ENCODE data around the gene RNU6-7. TPM values are rescaled to one million over a fixed set of nuclear protein-coding genes. Genes with fewer than 3 reads are reported as not detected.

The RNU6-7 gene
- total RNA-seq, 1 experiment from 2014 or later: not detected

GRCh38 chr14:32217301-32217700, 15.5 kb downstream of the RNU6-7 start:
- ChIA-PET POLR2A (ENCODE audit: unreplicated experiment) (no interaction called here), CTCF (no interaction called here)
- Histone ChIP-seq H2AFZ (no peak overlapping the region), H3K9me3 (ENCODE audit: insufficient read depth, low read depth) (no peaks in the 10 kb centered on the region), H3K4me1 (replicated peaks; ENCODE audit: insufficient read depth) (no peaks in the 10 kb centered on the region), H3K79me2 (ENCODE audit: low read depth) (no peaks in the 10 kb centered on the region), H3K27ac (no peak overlapping the region), H3F3A (ENCODE audit: insufficient read depth, low read depth) (no peaks in the 10 kb centered on the region), H4K20me1 (ENCODE audit: insufficient read depth) (no peaks in the 10 kb centered on the region), H3K4me3 (no peak overlapping the region), H3K4me2 (no peak overlapping the region), H3K27me3 (ENCODE audit: insufficient read depth, low read depth) (no peaks in the 10 kb centered on the region), H3K36me3 (ENCODE audit: low read depth) (no peaks in the 10 kb centered on the region), H3K9me2 (ENCODE audit: insufficient read depth) (no peaks in the 10 kb centered on the region)
- DNase-seq: no peak
- TF ChIP-seq CTCF (conservative IDR thresholded peaks at IDR 0.05) (no peak), EZH2 (IDR thresholded peaks at IDR 0.05; ENCODE audit: low read depth) (no peak)
- BruUV-seq (replicated peaks): no TSS peak
- intact Hi-C loops (cut with micrococcal nuclease; ENCODE audit: unreplicated experiment): no loop called here

- no peak overlapping the region for H3K4me3 ChIP-seq
- H3K9me3 ChIP-seq (ENCODE audit: insufficient read depth, low read depth): no peaks in the 10 kb centered on the region
- H3K9me2 ChIP-seq (ENCODE audit: insufficient read depth): no peaks in the 10 kb centered on the region
- H3K79me2 ChIP-seq (ENCODE audit: low read depth): no peaks in the 10 kb centered on the region
- peaks cover 11% of the 10 kb centered on the region; the same call in 1 of the 2 replicates for H3F3A ChIP-seq (ENCODE audit: insufficient read depth, low read depth)
- no peaks in the 10 kb centered on the region for H4K20me1 ChIP-seq (ENCODE audit: insufficient read depth)
- no peak for DNase-seq
- H2AFZ ChIP-seq: no peak overlapping the region
- H3K36me3 ChIP-seq (ENCODE audit: low read depth): no peaks in the 10 kb centered on the region
- ChIA-PET POLR2A (ENCODE audit: unreplicated experiment) (no interaction called here), CTCF (interaction anchor here (0.7 kb wide), 1 partner anchor 766 kb away, joined by 5 read pairs; no protein-coding TSS in a partner anchor)
- H3K4me2 ChIP-seq: no peak overlapping the region
- no TSS peak for BruUV-seq (replicated peaks)
- H3K4me1 ChIP-seq (replicated peaks; ENCODE audit: insufficient read depth): peaks cover 26% of the 10 kb centered on the region
- no peak overlapping the region for H3K27ac ChIP-seq
- intact Hi-C loops (cut with micrococcal nuclease; ENCODE audit: unreplicated experiment): no loop called here
- H3K27me3 ChIP-seq (ENCODE audit: insufficient read depth, low read depth): no peaks in the 10 kb centered on the region
- TF ChIP-seq EZH2 (IDR thresholded peaks at IDR 0.05; ENCODE audit: low read depth) (no peak), CTCF (conservative IDR thresholded peaks at IDR 0.05) (peak; percentile 19; the same call in 1 of the 2 replicates)
Observed at GRCh38 chr14:32224737-32225377, 23.0 kb downstream of the RNU6-7 start.

GRCh38 chr14:32225378-32225920, 23.6 kb downstream of the RNU6-7 start:
- TF ChIP-seq CTCF (conservative IDR thresholded peaks at IDR 0.05): no peak
- no peak for TF ChIP-seq EZH2 (IDR thresholded peaks at IDR 0.05; ENCODE audit: low read depth)
- H3F3A ChIP-seq (ENCODE audit: insufficient read depth, low read depth): peaks cover 15% of the 10 kb centered on the region; the same call in 1 of the 2 replicates
- H3K36me3 ChIP-seq (ENCODE audit: low read depth): no peaks in the 10 kb centered on the region
- H2AFZ ChIP-seq: no peak overlapping the region
- no peak overlapping the region for H3K27ac ChIP-seq
- CTCF ChIA-PET: interaction anchor here (0.7 kb wide), 1 partner anchor 767 kb away, joined by 5 read pairs; no protein-coding TSS in a partner anchor
- no peaks in the 10 kb centered on the region for H4K20me1 ChIP-seq (ENCODE audit: insufficient read depth)
- H3K9me3 ChIP-seq (ENCODE audit: insufficient read depth, low read depth): no peaks in the 10 kb centered on the region
- no peaks in the 10 kb centered on the region for H3K79me2 ChIP-seq (ENCODE audit: low read depth)
- BruUV-seq (replicated peaks): no TSS peak
- no peak for DNase-seq
- H3K4me2 ChIP-seq: peak overlapping the region; percentile 36; the same call in 1 of the 2 replicates
- H3K4me3 ChIP-seq: no peak overlapping the region
- no peaks in the 10 kb centered on the region for H3K27me3 ChIP-seq (ENCODE audit: insufficient read depth, low read depth)
- POLR2A ChIA-PET (ENCODE audit: unreplicated experiment): no interaction called here
- intact Hi-C loops (cut with micrococcal nuclease; ENCODE audit: unreplicated experiment): no loop called here
- no peaks in the 10 kb centered on the region for H3K9me2 ChIP-seq (ENCODE audit: insufficient read depth)
- peaks cover 32% of the 10 kb centered on the region for H3K4me1 ChIP-seq (replicated peaks; ENCODE audit: insufficient read depth)

All from PC-9 (cell line).